Right lobe of liver (tissue), 6 donors: ENCODE measurements around the gene PRR18. TPM values are rescaled to one million over a fixed set of nuclear protein-coding genes. Genes with fewer than 3 reads are reported as not detected.

Experiments used
- ATAC-seq, 4 donors: fragments of 200-7000 bp; cut with Tn5 transposase; one replicate each; pipeline ENCODE4 v1.9.1; 2020; ENCODE audit warnings: mild to moderate bottlenecking in 4 of 4, moderate library complexity in 4 of 4
- DNase-seq, 3 donors: peaks; one replicate each; pipeline ENCODE4 v3.0.0-alpha.2; 2020
- H3K27ac ChIP-seq, 3 donors: fragments of 200-600 bp; one replicate each; pipeline ENCODE4 v1.8.0; 2022
- H3K27me3 ChIP-seq, 2 donors: fragments of 200-600 bp; one replicate each; pipeline ENCODE4 v1.8.0; 2022
- H3K36me3 ChIP-seq, 4 donors: fragments of 200-600 bp; sonication (generic) in 1 of 4; one replicate each; pipeline versions ENCODE4 v1.5.1 to v1.8.0; 2017 to 2022; ENCODE audit warnings: control low read depth in 1 of 4
- H3K4me1 ChIP-seq, 4 donors: fragments of 200-600 bp; sonication (generic) in 1 of 4; one replicate each; pipeline versions ENCODE4 v1.5.1 to v1.8.0; 2017 to 2022; ENCODE audit warnings: control low read depth in 1 of 4
- H3K4me3 ChIP-seq, 3 donors: fragments of 200-600 bp; one replicate each; pipeline ENCODE4 v1.8.0; 2022
- H3K9me3 ChIP-seq, 4 donors: fragments of 200-600 bp; sonication (generic) in 1 of 4; one replicate each; pipeline versions ENCODE4 v1.5.1 to v1.8.0; 2017 to 2022; ENCODE audit warnings: control low read depth in 1 of 4
- CTCF ChIP-seq, 4 donors: fragments of 200-600 bp in 3 of 4; fragments of 450-650 bp in 1 of 4; IDR thresholded peaks; one replicate each; pipeline versions ENCODE4 v1.5.1 to v1.8.0; 2016 to 2022; ENCODE audit warnings: antibody characterized with exemption in 4 of 4, mild to moderate bottlenecking in 2 of 4
- POLR2A ChIP-seq: fragments of 450-650 bp; IDR thresholded peaks from one replicate; pipeline ENCODE4 v1.6.1; 2017; ENCODE audit warnings: antibody characterized with exemption, mild to moderate bottlenecking
- WGBS: methylation state at CpG from one replicate; pipeline ENCODE4 v1.1.6; 2018; ENCODE audit warnings: low coverage, low lambda C conversion rate; ENCODE audit not compliant: insufficient coverage; ENCODE audit errors: missing lambda C conversion rate; 5-methylcytosine and 5-hydroxymethylcytosine counted together
- intact Hi-C, 2 donors: fragments of 100-400 bp; cut with DNase I; formaldehyde crosslinking; loops; one replicate each; pipeline versions ENCODE4 v1.11.2 to v1.14.1; 2022
- total RNA-seq, 6 experiments: library from RNA; depleted of rRNA in 2 of 6; stranded (reverse); fragments of >200 nt in 2 of 6; fragmentation: NEBNext Ultra II Directional in 3 of 6; extraction: Animal tissue kit (Norgen Biotek cat#: 25700) in 3 of 6; gene quantifications; one replicate each; pipeline versions ENCODE4 v1.1.0 to v1.2.4, GENCODE V29; 2016 to 2023
- donor health status: DM: no; HTN: yes; CAD: no.
- donor health status: DM: no; HTN: no; CAD: no.
- donor health status: DM: no; HTN: no; CAD: no.
- donor health status: DM: no; HTN: yes; CAD: no.
- donor health status: DM: no; HTN: yes; CAD: no.

PRR18 gene
- total RNA-seq, 6 experiments from 2014 or later: 0.39 to 3.6 (median 1.6) TPM

DNA sequence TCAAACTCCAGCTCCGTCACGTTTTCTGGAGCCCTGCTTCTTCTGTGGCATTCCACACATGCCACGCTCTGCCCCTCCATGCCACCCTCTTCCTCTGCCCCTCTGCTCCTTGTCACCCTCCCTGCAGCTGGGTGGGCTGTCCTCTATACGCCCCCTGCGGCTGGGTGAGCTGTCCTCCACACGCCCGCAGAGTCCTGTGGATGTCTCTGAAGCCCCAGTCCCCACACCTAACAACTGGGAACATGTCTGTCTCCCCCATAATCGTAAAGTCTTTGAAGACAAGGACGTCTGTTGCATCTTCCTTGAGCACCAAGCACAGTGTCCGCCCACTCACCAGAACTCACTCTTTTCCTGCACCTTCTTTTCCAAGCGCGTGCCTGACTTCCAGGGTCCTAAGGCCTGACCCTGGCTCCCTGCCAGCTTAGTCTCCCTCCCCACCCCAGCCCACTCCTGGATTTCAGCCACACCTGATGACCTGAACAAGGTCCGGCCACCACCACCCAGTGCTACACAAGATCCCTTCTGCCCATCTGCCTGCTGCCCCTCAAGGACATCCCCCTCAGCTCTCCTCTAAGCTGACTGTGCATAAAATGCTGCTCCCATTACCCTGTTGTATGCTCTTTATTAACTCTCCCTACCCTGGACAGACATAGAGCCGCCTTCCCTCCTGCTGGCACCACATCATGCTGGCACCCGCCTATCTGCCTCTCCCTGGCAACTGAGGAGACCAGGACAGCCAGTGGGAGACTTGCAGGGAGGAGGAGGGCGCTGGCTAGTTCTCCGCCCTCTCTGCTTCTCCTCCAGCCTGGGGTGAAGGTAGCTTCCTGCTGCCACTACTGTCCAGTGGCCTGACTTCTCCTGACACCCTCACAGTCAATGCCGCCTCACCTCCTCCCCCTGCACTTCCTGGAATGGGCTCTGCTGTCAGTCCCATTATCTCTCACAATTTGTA lies 10.7 kb upstream of the PRR18 start:
- peak in 1 of 4 donors; percentile 17 for ATAC-seq
- WGBS: 86% methylated on average over 16 of the region's 18 CpGs
- Histone ChIP-seq H3K4me1 (no peaks in the 10 kb centered on the region), H3K27ac (no peak overlapping the region), H3K9me3 (no peaks in the 10 kb centered on the region), H3K36me3 (peaks cover 0 to 24% (median 7%) of the 10 kb centered on the region in 4 donors), H3K4me3 (no peak overlapping the region), H3K27me3 (no peaks in the 10 kb centered on the region)
- DNase-seq: no peak
- intact Hi-C loops: loop anchor here in 1 of 2 donors (10.0 kb wide), 1 partner anchor 76 kb away; no protein-coding TSS in a partner anchor
- TF ChIP-seq POLR2A: no peak
- TF ChIP-seq CTCF (IDR thresholded peaks at IDR 0.05): no peak

DNA sequence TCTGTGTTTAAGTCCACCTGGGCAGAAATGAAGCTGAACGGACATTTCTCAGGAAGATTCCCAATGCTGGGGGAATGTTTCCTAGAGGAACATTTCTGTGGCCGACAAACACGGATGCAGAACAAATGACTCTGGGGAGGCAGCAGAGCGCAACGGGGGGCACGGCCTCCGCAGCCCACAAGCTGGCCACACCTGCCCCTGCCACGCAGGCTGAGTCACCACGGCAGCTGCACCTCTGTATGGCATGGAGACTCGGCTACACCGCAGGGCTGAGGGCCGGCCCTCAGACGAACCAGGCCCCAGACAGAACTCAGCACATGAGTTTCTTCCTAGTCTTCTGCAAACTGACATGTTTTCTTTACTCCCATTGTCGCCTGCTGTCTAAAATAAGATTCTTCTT lies 10.0 kb upstream of the PRR18 start:
- DNase-seq (no peak), ATAC-seq (no peak)
- WGBS: 73% methylated on average over 5 of the region's 14 CpGs
- no peak for TF ChIP-seq CTCF (IDR thresholded peaks at IDR 0.05)
- intact Hi-C loops: loop anchor here in 1 of 2 donors (10.0 kb wide), 1 partner anchor 77 kb away; no protein-coding TSS in a partner anchor
- H3K27me3 ChIP-seq: no peaks in the 10 kb centered on the region
- no peak overlapping the region for H3K4me3 ChIP-seq
- H3K9me3 ChIP-seq: no peaks in the 10 kb centered on the region
- no peak overlapping the region for H3K27ac ChIP-seq
- peaks cover 0 to 21% (median 4%) of the 10 kb centered on the region in 4 donors for H3K36me3 ChIP-seq
- H3K4me1 ChIP-seq: no peaks in the 10 kb centered on the region

- no peak overlapping the region for H3K4me3 ChIP-seq
- no peaks in the 10 kb centered on the region for H3K27me3 ChIP-seq
- intact Hi-C loops: loop anchor here in 1 of 2 donors (10.0 kb wide), 1 partner anchor 77 kb away; no protein-coding TSS in a partner anchor
- no peak for DNase-seq
- no peaks in the 10 kb centered on the region for H3K4me1 ChIP-seq
- peaks cover 0 to 17% (median 4%) of the 10 kb centered on the region in 4 donors for H3K36me3 ChIP-seq
- TF ChIP-seq POLR2A: no peak
- TF ChIP-seq CTCF (IDR thresholded peaks at IDR 0.05): no peak
- peak in 1 of 4 donors; percentile 22 for ATAC-seq
- no peak overlapping the region for H3K27ac ChIP-seq
- H3K9me3 ChIP-seq: no peaks in the 10 kb centered on the region
- 77% methylated on average over 12 of the region's 19 CpGs for WGBS
Observed at GRCh38 chr6:166317261-166318212, 9.3 kb upstream of the PRR18 start.

- DNase-seq (no peak), ATAC-seq (no peak)
- H3K27me3 ChIP-seq: no peaks in the 10 kb centered on the region
- H3K27ac ChIP-seq: no peak overlapping the region
- no peaks in the 10 kb centered on the region for H3K4me1 ChIP-seq
- 74% methylated on average over 8 of the region's 11 CpGs for WGBS
- no peak overlapping the region for H3K4me3 ChIP-seq
- peaks cover 0 to 5% (median 0%) of the 10 kb centered on the region in 4 donors for H3K36me3 ChIP-seq
- TF ChIP-seq POLR2A (no peak), CTCF (IDR thresholded peaks at IDR 0.05) (no peak)
- no peaks in the 10 kb centered on the region for H3K9me3 ChIP-seq
- intact Hi-C loops: loop anchor here in 1 of 2 donors (10.0 kb wide), 1 partner anchor 79 kb away; no protein-coding TSS in a partner anchor
Observed at GRCh38 chr6:166315436-166315835, 7.2 kb upstream of the PRR18 start.
